Retinal pigment epithelial cell (primary cell): ENCODE results near the gene MRRF.

Source experiments
- DNase-seq: peaks from one replicate; pipeline ENCODE4 v3.0.0-alpha.2; 2010; ENCODE audit warnings: low read depth
- H3K4me3 ChIP-seq: 2 replicates; pipeline ENCODE4 v1.5.1; 2011; ENCODE audit warnings: mild to moderate bottlenecking, low read length, control low read depth, moderate library complexity
- TF ChIP-seq, protein P1 (sequence below): conservative IDR thresholded peaks from 2 replicates; pipeline ENCODE4 v1.5.1; 2011; ENCODE audit warnings: low read depth, low read length, control low read depth, inconsistent platforms

The MRRF gene

DNA sequence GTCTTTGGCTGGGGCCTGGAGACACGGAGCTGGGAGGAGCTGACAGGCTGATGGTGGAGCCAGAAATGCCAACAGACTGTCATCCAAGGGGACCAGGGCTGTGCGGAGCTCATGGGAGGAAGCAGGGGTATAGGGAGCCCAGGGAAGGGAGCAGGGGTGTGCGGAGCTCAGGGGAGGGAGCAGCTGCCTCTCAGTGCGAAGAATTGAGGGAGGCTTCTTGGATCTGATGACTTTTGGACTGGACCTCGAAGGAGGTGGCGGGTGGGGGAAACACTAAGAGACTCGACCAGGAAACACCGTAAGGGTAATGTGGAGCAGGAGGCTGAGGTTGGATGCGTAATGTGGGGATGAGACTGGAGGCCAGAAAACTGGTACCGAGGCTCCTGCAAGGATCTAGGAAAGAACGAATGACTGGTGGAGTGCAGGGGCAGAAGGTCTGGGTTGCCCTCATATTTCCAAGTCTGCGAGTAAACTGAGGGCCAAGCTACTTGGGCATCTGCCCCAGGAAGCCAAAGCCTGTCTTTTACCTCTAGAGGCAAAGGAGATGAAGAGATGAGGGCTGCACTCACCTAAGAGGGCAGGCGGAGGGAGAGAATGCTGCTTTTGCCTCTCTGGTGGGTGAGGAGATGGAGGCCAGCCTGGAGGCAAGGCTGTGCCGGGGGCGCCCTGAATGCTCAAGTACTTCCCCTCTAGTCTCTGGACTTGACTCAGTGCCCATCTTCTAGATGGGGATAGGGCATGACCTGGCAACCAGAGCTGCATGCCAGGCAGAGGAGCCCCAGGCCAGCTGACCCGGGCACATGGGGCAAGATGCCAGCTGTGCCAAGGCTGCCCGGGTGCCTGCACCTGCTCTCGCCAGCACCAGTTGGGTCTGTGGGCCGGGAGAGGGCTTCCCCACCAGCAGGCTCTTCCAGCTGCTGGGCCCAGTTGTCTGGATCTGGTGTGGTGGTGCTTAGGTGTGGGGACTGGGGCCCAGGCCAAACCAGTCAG is 108.5 kb downstream of the MRRF start:
- H3K4me3 ChIP-seq, result no peak overlapping the region
- no peak for DNase-seq
- TF ChIP-seq, protein P1, sequence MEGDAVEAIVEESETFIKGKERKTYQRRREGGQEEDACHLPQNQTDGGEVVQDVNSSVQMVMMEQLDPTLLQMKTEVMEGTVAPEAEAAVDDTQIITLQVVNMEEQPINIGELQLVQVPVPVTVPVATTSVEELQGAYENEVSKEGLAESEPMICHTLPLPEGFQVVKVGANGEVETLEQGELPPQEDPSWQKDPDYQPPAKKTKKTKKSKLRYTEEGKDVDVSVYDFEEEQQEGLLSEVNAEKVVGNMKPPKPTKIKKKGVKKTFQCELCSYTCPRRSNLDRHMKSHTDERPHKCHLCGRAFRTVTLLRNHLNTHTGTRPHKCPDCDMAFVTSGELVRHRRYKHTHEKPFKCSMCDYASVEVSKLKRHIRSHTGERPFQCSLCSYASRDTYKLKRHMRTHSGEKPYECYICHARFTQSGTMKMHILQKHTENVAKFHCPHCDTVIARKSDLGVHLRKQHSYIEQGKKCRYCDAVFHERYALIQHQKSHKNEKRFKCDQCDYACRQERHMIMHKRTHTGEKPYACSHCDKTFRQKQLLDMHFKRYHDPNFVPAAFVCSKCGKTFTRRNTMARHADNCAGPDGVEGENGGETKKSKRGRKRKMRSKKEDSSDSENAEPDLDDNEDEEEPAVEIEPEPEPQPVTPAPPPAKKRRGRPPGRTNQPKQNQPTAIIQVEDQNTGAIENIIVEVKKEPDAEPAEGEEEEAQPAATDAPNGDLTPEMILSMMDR, result no peak

DNA sequence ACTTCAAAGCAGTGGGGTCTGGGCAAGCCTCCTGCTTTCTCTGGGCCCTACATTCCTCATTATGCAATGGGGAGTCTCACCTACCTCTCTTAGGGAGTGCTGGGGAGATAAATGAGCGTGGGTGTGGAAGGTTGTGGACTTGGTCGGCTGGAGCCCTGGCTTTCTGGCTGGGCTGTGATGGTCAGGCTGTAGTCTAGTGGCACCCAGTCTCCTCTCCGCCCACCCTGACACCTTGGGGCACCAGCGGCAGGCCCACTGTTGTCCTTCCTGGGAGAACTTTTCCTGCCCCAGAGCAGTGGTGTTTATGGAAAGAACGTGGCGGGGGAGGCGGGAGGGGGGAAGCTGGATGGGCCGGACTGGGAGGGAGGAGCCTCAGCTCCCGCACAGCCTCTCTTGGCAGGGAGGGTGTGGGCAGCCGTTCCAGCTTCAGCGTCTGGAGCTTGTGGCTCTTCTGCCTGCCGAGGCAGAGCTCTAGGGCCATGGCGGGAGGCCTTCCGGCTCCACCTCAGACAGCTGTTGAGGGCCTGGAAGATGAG is 110.3 kb downstream of the MRRF start:
- DNase-seq, result no peak
- no peak overlapping the region for H3K4me3 ChIP-seq
- TF ChIP-seq, protein P1, result no peak

DNA sequence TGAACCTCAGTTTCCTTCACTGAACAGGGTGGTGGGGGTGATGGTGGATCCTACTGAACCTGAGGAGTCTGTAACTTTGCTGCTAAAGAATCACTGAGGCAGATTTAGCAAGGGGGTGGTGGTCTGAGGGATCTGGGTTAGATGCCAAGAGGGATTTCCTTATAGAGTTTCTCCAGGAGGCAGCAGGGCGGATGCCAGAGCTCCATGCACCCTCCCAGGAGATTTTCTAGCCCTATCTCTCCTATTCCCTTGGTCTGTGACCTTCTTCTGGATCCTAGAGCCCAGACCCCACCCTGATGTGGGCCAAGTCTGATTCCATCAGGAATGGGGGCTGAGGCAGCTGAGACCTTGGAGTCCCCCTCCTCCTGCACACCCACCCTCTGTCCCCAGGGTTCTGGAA is 112.1 kb downstream of the MRRF start:
- TF ChIP-seq, protein P1, result no peak
- no peak for DNase-seq
- no peak overlapping the region for H3K4me3 ChIP-seq

DNA sequence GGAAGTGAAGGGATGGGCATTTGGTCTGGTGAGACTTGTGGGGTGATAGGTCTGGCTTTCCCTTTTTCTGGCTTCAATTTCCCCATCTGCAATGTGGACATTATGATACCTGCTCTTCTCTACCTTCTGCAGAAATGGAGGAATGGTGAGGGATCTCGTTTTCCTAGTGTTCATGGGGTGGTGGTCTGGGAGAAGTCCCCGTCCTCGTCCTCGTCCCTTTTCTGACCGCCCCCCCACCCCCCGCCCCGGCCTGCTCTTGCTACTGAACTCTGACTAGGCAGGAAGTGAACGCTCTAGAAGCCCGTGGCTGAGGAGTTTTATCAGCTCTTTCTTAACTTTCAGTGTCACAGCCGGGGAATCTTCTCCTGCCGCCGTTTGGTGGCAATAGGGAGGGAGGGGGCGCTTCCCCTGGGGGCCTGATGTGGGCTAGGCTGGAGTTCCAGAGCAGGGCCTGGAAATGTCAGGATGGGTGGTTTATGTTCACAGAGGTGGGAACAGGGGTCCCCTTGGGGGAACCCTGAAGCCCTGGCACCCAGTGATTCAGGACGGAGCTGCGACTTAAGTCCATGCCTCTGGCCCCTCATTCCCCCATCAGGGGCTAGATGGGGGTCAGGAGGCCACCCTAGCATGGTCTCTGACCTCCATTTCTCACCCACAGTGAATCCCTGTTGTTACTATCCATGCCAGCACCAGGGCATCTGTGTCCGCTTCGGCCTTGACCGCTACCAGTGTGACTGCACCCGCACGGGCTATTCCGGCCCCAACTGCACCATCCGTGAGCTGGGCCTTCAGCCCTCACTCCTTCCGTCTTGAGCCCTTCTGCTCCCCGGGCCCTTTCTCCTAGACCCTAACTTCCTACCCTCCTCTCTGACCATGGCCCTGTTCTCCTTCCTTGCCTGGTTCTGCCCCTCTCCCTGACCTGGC is 112.8 kb downstream of the MRRF start:
- DNase-seq, result no peak
- no peak overlapping the region for H3K4me3 ChIP-seq

DNA sequence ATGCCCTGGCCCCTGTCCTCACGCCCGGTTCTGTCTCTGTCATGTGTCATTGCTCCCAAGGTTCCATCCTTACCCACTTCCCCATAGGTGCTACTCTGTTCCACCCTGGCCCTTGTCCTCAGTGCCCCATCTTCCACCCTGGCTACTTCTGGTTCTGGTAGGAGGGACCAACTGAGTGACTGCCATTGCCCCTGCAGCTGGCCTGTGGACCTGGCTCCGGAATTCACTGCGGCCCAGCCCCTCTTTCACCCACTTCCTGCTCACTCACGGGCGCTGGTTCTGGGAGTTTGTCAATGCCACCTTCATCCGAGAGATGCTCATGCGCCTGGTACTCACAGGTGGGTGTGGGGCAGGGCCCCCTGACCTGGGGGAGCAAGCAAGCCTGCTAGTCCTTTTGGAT is 113.6 kb downstream of the MRRF start:
- TF ChIP-seq, protein P1, result no peak
- no peak for DNase-seq
- no peak overlapping the region for H3K4me3 ChIP-seq

More for the DNA sequence above, 112.8 kb downstream of the MRRF start:
- TF ChIP-seq, protein P1, result no peak

DNA sequence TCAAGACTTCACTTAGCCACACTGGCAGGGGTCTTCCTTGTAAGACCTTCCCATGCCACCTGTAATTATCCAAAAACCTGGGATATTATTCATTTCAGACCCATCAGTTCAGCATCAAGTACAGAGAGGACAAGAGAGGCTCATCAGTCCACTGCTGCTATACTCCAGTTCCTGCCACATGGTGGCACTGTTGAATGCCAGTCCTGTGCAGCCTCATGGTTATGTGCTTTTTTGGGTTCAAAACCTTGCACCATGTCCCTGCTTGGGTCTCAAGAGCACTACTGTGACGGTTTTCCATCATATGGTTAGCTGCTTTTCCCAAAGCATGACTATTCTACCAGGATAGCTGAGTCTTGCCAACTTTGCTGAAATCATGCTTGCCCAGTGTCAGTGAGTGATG is 114.7 kb downstream of the MRRF start:
- no peak overlapping the region for H3K4me3 ChIP-seq
- TF ChIP-seq, protein P1, result peak; percentile 45
- no peak for DNase-seq
